ENCODE results near the gene RBM23.

Gene RBM23

DNA sequence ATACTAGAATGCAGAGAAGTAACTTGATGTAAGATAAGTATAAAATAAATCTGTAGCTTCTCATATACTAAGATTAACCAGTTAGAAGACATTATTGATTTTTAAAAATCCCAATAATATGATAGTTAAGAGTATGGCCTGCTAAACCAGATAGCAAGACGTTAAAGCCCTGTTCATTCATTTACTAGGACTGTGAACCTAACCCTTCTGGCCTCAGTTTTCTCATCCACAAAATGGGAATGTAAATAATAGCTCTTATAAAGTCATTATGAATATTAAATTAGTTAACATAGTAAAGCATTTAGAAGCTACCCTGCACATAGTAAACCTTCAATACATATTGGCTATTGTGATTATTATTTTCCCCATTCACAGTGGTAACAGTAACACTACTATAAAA, 16.2 kb upstream of the RBM23 start:
- no peaks in the 10 kb centered on the region for H3K27me3 ChIP-seq (ENCODE audit: control insufficient read depth in 1 of 2, insufficient read depth in 2 of 2, low read length in 2 of 2)
- no peak overlapping the region for H3K27ac ChIP-seq (ENCODE audit: low read depth, low read length)
- H3K9me3 ChIP-seq (ENCODE audit: control insufficient read depth in 1 of 2, low read length in 2 of 2) = no peaks in the 10 kb centered on the region
- no peak overlapping the region for H3K4me3 ChIP-seq (ENCODE audit: low read depth in 1 of 2, low read length in 2 of 2)
- peaks cover 0 to 1% of the 10 kb centered on the region in 2 donors for H3K4me1 ChIP-seq (ENCODE audit: control insufficient read depth in 1 of 2, insufficient read depth in 2 of 2, low read length in 2 of 2)
- peaks cover 0 to 4% of the 10 kb centered on the region in 2 donors for H3K36me3 ChIP-seq (ENCODE audit: control insufficient read depth in 1 of 2, insufficient read depth in 2 of 2, low read length in 2 of 2)
- H3K9ac ChIP-seq (ENCODE audit: low read depth in 1 of 2, low read length in 2 of 2) = no peak overlapping the region

DNA sequence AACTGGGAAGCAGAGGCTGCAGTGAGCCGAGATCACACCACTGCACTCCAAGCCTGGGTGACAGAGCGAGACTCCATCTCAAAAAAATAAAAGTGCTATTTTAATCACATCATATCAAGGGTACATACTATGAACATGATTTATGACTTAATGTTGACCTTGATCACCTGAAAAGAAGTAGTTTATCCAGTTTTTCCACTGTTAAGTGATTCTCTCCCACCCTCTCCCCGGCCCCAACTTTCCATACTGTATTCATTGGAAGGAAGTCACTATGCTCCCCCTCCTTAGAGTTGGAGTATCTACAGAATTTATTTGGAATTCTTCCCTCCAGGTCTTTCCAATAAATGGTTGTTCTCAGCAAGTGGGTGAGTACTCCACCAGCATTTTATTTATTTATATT, 13.2 kb upstream of the RBM23 start:
- no peak overlapping the region for H3K27ac ChIP-seq (ENCODE audit: low read depth, low read length)
- H3K4me3 ChIP-seq (ENCODE audit: low read depth in 1 of 2, low read length in 2 of 2) = no peak overlapping the region
- H3K9me3 ChIP-seq (ENCODE audit: control insufficient read depth in 1 of 2, low read length in 2 of 2) = no peaks in the 10 kb centered on the region
- no peaks in the 10 kb centered on the region for H3K27me3 ChIP-seq (ENCODE audit: control insufficient read depth in 1 of 2, insufficient read depth in 2 of 2, low read length in 2 of 2)
- peaks cover 12 to 15% of the 10 kb centered on the region in 2 donors for H3K4me1 ChIP-seq (ENCODE audit: control insufficient read depth in 1 of 2, insufficient read depth in 2 of 2, low read length in 2 of 2)
- H3K36me3 ChIP-seq (ENCODE audit: control insufficient read depth in 1 of 2, insufficient read depth in 2 of 2, low read length in 2 of 2) = no peaks in the 10 kb centered on the region
- H3K9ac ChIP-seq (ENCODE audit: low read depth in 1 of 2, low read length in 2 of 2) = no peak overlapping the region

DNA sequence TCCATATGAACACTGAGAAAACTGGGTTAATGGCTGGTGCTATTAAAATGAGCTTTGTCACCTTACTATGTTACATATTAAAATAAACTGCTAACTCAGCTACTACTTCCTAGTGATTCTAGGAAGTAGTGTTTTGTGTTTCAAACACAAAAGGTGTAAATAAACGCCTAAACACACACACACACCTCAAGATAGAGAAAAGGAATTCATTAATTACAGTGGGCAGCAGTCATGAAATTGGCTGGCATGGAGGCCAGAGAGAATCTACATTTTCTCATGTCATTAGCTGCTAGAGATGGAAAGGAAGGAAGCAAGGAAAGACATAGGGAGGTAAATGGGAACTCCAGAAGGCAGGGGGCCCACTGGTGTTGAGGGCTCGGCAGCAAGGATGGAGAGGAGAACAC, 11.0 kb upstream of the RBM23 start:
- H3K4me3 ChIP-seq (ENCODE audit: low read depth in 1 of 2, low read length in 2 of 2) = peak overlapping the region; percentile 85 to 96
- H3K9ac ChIP-seq (ENCODE audit: low read depth in 1 of 2, low read length in 2 of 2) = peak overlapping the region; percentile 55 to 67
- H3K27me3 ChIP-seq (ENCODE audit: control insufficient read depth in 1 of 2, insufficient read depth in 2 of 2, low read length in 2 of 2) = no peaks in the 10 kb centered on the region
- peaks cover 0 to 3% of the 10 kb centered on the region in 2 donors for H3K36me3 ChIP-seq (ENCODE audit: control insufficient read depth in 1 of 2, insufficient read depth in 2 of 2, low read length in 2 of 2)
- no peaks in the 10 kb centered on the region for H3K9me3 ChIP-seq (ENCODE audit: control insufficient read depth in 1 of 2, low read length in 2 of 2)
- H3K4me1 ChIP-seq (ENCODE audit: control insufficient read depth in 1 of 2, insufficient read depth in 2 of 2, low read length in 2 of 2) = peaks cover 12 to 21% of the 10 kb centered on the region in 2 donors
- peak overlapping the region; percentile 48 for H3K27ac ChIP-seq (ENCODE audit: low read depth, low read length)

DNA sequence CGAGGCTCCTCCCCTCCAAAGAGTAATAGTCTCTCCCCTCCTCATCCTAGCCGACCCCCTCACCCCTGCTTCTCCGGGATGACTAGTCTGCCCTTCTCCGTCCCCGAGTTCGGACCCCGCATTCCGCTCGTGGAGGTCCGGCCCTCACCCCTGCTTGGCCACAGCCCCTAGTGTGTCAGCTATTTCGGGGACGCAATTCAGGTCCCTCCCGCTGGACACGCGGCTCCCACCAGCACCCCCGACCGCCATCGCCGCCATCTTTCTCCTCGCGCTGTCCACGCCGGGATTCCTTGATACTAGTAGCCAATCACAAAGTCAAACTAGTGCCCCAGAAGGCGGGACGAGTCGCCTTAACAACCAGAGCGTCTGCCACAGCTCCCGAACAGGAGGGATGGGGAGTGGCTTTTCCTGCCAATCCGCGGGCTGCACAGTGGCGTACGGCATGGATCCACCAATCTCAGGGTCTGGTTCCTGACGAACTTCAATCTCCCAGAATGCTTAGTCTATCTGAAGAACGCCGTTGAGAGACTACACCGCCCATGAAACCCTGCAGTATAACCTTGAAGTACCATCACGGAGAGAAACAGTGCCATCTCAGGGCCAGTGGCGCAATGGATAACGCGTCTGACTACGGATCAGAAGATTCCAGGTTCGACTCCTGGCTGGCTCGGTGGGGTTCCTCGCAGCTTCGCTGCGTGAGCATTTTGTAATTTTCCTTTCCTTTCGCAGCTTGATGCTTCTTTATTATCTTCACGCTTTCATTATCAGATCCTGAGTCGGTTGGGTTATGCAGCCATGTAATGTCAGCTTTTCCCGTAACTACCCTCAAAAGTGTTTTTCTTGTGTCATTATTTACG, 10.4 kb upstream of the RBM23 start, which contains the start of gene PRMT5:
Gene PRMT5 (minus strand): TSS at position 273 of the 857 bp plus-strand sequence. CDS start 15 bp downstream, at position 258.
- H3K9me3 ChIP-seq (ENCODE audit: control insufficient read depth in 1 of 2, low read length in 2 of 2) = no peaks in the 10 kb centered on the region
- peaks cover 12 to 21% of the 10 kb centered on the region in 2 donors for H3K4me1 ChIP-seq (ENCODE audit: control insufficient read depth in 1 of 2, insufficient read depth in 2 of 2, low read length in 2 of 2)
- H3K4me3 ChIP-seq (ENCODE audit: low read depth in 1 of 2, low read length in 2 of 2) = peak within 1 kb of the TSS; percentile 85 to 96

DNA sequence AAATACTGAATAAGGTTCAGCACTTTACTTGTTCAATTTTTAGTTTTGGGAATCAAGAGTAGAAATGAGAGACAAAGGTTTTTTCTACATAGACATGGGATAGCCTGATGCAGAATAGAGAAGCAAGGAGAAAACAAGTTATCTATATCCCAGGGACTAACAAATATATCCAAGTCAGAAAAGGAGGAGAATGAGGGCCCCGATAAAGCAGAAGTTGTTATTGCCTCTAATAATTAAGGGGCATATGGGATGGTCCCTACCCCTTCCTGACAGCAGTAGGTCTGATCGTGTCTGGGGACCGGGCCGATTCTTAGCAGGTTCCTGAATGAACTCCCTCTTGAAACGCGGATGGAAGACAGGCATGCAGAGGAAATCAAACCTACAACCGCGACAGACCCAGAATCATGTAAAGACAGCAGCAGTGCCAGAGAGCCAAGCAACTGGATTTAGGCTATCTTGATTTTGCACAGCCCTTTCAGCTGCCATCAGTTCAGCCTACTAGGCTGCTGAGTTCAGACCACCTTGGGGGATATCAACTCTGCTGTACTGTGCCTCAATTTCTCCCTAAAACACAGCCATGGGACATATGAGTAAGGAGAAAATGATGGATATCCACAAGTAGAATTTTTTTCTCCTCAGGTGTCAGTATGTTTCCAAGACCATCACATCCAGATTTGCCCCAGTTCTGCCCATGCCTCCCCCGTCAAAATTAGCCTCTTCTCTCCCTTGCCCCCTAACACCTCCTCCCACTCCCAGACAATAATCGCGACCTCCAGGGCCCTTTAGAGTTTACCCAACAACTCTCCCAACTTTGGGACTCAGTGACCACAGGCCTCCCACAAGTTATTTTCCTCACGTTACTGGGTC, 9.5 kb upstream of the RBM23 start:
- peaks cover 12 to 21% of the 10 kb centered on the region in 2 donors for H3K4me1 ChIP-seq (ENCODE audit: control insufficient read depth in 1 of 2, insufficient read depth in 2 of 2, low read length in 2 of 2)

More for the DNA sequence above, 10.4 kb upstream of the RBM23 start, which contains the start of gene PRMT5:
- peak within 1 kb of the TSS; percentile 82 for H3K27ac ChIP-seq (ENCODE audit: low read depth, low read length)
- H3K36me3 ChIP-seq (ENCODE audit: control insufficient read depth in 1 of 2, insufficient read depth in 2 of 2, low read length in 2 of 2) = peaks cover 4 to 9% of the 10 kb centered on the region in 2 donors
- peak within 1 kb of the TSS; percentile 91 to 97 for H3K9ac ChIP-seq (ENCODE audit: low read depth in 1 of 2, low read length in 2 of 2)
- H3K27me3 ChIP-seq (ENCODE audit: control insufficient read depth in 1 of 2, insufficient read depth in 2 of 2, low read length in 2 of 2) = no peaks in the 10 kb centered on the region

DNA sequence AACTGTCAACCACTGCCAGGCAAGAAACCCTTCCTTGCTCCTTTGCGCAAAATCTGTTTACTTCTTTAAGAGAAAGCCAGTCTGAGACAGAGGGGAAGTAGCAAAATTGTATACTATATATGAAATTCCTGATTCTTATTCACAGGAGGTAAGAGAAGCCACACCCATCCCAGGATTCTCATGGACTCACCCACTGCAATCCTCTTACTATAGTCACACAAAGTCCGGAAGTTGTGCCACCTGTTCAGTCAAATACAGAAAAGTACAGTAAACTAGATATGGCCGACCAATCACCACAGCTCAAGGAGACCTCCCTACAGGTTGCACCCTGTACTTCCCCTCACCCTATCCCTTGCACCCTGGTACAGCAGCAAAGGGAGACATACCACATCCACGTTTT, 7.4 kb upstream of the RBM23 start:
- H3K27me3 ChIP-seq (ENCODE audit: control insufficient read depth in 1 of 2, insufficient read depth in 2 of 2, low read length in 2 of 2) = no peaks in the 10 kb centered on the region
- no peak overlapping the region for H3K9ac ChIP-seq (ENCODE audit: low read depth in 1 of 2, low read length in 2 of 2)
- H3K9me3 ChIP-seq (ENCODE audit: control insufficient read depth in 1 of 2, low read length in 2 of 2) = no peaks in the 10 kb centered on the region
- peaks cover 17 to 21% of the 10 kb centered on the region in 2 donors for H3K4me1 ChIP-seq (ENCODE audit: control insufficient read depth in 1 of 2, insufficient read depth in 2 of 2, low read length in 2 of 2)
- no peak overlapping the region for H3K4me3 ChIP-seq (ENCODE audit: low read depth in 1 of 2, low read length in 2 of 2)
- H3K27ac ChIP-seq (ENCODE audit: low read depth, low read length) = no peak overlapping the region
- peaks cover 10 to 34% of the 10 kb centered on the region in 2 donors for H3K36me3 ChIP-seq (ENCODE audit: control insufficient read depth in 1 of 2, insufficient read depth in 2 of 2, low read length in 2 of 2)

More for the DNA sequence above, 9.5 kb upstream of the RBM23 start:
- Histone ChIP-seq H3K9ac (ENCODE audit: low read depth in 1 of 2, low read length in 2 of 2) (peak overlapping the region; percentile 91 to 97), H3K36me3 (ENCODE audit: control insufficient read depth in 1 of 2, insufficient read depth in 2 of 2, low read length in 2 of 2) (peaks cover 6 to 17% of the 10 kb centered on the region in 2 donors), H3K27ac (ENCODE audit: low read depth, low read length) (peak overlapping the region; percentile 82), H3K9me3 (ENCODE audit: control insufficient read depth in 1 of 2, low read length in 2 of 2) (no peaks in the 10 kb centered on the region), H3K4me3 (ENCODE audit: low read depth in 1 of 2, low read length in 2 of 2) (peak overlapping the region; percentile 85 to 96), H3K27me3 (ENCODE audit: control insufficient read depth in 1 of 2, insufficient read depth in 2 of 2, low read length in 2 of 2) (no peaks in the 10 kb centered on the region)

DNA sequence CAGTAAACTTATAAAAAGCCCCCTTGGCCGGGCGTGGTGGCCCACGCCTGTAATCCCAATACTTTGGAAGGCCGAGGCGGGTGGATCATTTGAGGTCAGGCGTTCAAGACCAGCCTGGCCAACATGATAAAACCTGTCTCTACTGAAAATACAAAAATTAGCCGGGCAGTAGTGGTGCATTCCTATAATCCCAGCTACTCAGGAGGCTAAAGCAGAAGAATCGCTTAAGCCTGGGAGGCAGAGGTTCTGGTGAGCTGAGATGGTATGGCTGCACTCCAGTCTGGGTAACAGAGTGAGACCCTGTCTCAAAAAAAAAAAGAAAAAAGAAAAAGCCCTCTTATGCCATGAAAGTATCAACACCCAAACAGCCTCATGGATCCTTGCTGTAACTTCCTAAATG, 6.6 kb upstream of the RBM23 start:
- H3K27ac ChIP-seq (ENCODE audit: low read depth, low read length) = no peak overlapping the region

DNA sequence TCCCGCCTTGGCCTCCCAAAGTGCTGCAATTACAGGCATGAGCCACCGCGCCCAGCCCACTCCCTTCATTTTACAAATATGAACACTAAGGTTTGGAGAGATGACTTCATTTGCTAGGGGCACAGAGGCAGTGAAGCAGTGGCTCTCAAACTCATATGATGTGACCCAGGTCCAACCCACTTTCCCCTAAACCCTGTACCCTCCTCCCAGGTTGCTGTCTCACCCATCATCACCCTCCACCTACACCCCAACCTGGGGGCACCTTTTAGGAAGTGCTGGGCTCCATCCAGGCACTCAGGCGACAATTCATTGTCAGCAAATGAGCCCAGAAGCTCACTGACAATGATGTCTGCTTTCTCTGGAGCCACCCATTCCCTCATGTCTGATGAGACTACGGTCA, 4.8 kb upstream of the RBM23 start:
- Histone ChIP-seq H3K36me3 (ENCODE audit: control insufficient read depth in 1 of 2, insufficient read depth in 2 of 2, low read length in 2 of 2) (peaks cover 19 to 46% of the 10 kb centered on the region in 2 donors), H3K9ac (ENCODE audit: low read depth in 1 of 2, low read length in 2 of 2) (no peak overlapping the region), H3K27ac (ENCODE audit: low read depth, low read length) (no peak overlapping the region), H3K4me3 (ENCODE audit: low read depth in 1 of 2, low read length in 2 of 2) (no peak overlapping the region), H3K27me3 (ENCODE audit: control insufficient read depth in 1 of 2, insufficient read depth in 2 of 2, low read length in 2 of 2) (no peaks in the 10 kb centered on the region), H3K9me3 (ENCODE audit: control insufficient read depth in 1 of 2, low read length in 2 of 2) (no peaks in the 10 kb centered on the region), H3K4me1 (ENCODE audit: control insufficient read depth in 1 of 2, insufficient read depth in 2 of 2, low read length in 2 of 2) (peaks cover 21 to 24% of the 10 kb centered on the region in 2 donors)

More for the DNA sequence above, 6.6 kb upstream of the RBM23 start:
- H3K9me3 ChIP-seq (ENCODE audit: control insufficient read depth in 1 of 2, low read length in 2 of 2) = no peaks in the 10 kb centered on the region
- H3K9ac ChIP-seq (ENCODE audit: low read depth in 1 of 2, low read length in 2 of 2) = no peak overlapping the region
- H3K4me3 ChIP-seq (ENCODE audit: low read depth in 1 of 2, low read length in 2 of 2) = no peak overlapping the region
- H3K4me1 ChIP-seq (ENCODE audit: control insufficient read depth in 1 of 2, insufficient read depth in 2 of 2, low read length in 2 of 2) = peaks cover 17 to 21% of the 10 kb centered on the region in 2 donors
- H3K36me3 ChIP-seq (ENCODE audit: control insufficient read depth in 1 of 2, insufficient read depth in 2 of 2, low read length in 2 of 2) = peaks cover 18 to 42% of the 10 kb centered on the region in 2 donors
- no peaks in the 10 kb centered on the region for H3K27me3 ChIP-seq (ENCODE audit: control insufficient read depth in 1 of 2, insufficient read depth in 2 of 2, low read length in 2 of 2)

DNA sequence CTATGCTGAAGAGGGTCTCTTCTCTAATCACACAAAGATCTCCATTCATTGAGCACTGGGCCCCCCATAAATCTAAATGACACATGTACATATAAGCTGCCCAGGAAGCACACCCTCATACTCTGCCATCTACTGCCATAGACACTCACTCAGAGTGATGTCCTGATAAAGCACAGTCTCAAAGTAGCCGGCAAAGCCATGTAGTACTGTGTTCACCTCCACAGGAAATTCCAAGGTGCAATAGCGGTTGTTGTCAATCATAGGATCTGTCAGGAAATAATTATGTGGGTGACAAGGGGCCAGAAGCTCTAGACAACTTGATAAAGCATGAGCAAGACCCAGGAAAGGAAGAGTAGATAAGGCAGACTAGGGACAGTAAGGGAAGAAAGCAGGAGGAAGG, 3.3 kb upstream of the RBM23 start:
- Histone ChIP-seq H3K27ac (ENCODE audit: low read depth, low read length) (no peak overlapping the region), H3K36me3 (ENCODE audit: control insufficient read depth in 1 of 2, insufficient read depth in 2 of 2, low read length in 2 of 2) (peaks cover 19 to 46% of the 10 kb centered on the region in 2 donors), H3K4me1 (ENCODE audit: control insufficient read depth in 1 of 2, insufficient read depth in 2 of 2, low read length in 2 of 2) (peaks cover 15 to 19% of the 10 kb centered on the region in 2 donors), H3K9me3 (ENCODE audit: control insufficient read depth in 1 of 2, low read length in 2 of 2) (no peaks in the 10 kb centered on the region), H3K27me3 (ENCODE audit: control insufficient read depth in 1 of 2, insufficient read depth in 2 of 2, low read length in 2 of 2) (no peaks in the 10 kb centered on the region), H3K4me3 (ENCODE audit: low read depth in 1 of 2, low read length in 2 of 2) (no peak overlapping the region), H3K9ac (ENCODE audit: low read depth in 1 of 2, low read length in 2 of 2) (no peak overlapping the region)

Measured in duodenal mucosa (tissue), 2 donors.